KBM-7 (cell line): ENCODE measurements around the gene NAT16.
"Not testable (repeated sequence)": the region's sequence is repeated elsewhere in the genome, so short reads cannot be mapped to it uniquely, and the experiment has no call there.

Experiments
- DNase-seq: peaks from one replicate; pipeline ENCODE4 v3.0.0-alpha.2; 2015
- in situ Hi-C: fragments of 300-500 bp; cut with MboI; formaldehyde crosslinking; loops from 2 replicates; pipeline ENCODE4 v1.14.3; 2020; ENCODE audit warnings: low sequenced_read_pairs, low pct_unique_long_range_greater_than_20kb, mixed read lengths

The NAT16 gene

GRCh38 chr7:101134399-101134980, 45.6 kb downstream of the NAT16 start:
- DNase-seq, result peak; percentile 72
- in situ Hi-C loops, result no loop called here

GRCh38 chr7:101133621-101134398, 46.3 kb downstream of the NAT16 start:
- DNase-seq, result no peak
- in situ Hi-C loops, result no loop called here

GRCh38 chr7:101132626-101133600, 47.2 kb downstream of the NAT16 start:
- DNase-seq, in situ Hi-C loops: not testable (repeated sequence)

- in situ Hi-C loops, result no loop called here
- DNase-seq, result no peak
These were observed 50.4 kb downstream of the NAT16 start for GRCh38 chr7:101129603-101130117.

- in situ Hi-C loops, result no loop called here
- DNase-seq, result no peak
These were observed 51.9 kb downstream of the NAT16 start for GRCh38 chr7:101128040-101128834.

- in situ Hi-C loops, result no loop called here
- no peak for DNase-seq
These were observed 52.5 kb downstream of the NAT16 start for GRCh38 chr7:101127460-101128039.

- DNase-seq, result peak; percentile 89
- in situ Hi-C loops, result no loop called here
These were observed 53.2 kb downstream of the NAT16 start, which contains the start of gene SERPINE1 for GRCh38 chr7:101126651-101127459. SERPINE1 (plus strand) TSS chr7:101127104; CDS start chr7:101128394, 1,290 bp downstream.

GRCh38 chr7:101125989-101126650, 54.0 kb downstream of the NAT16 start:
- peak; percentile 25 for DNase-seq
- in situ Hi-C loops, result no loop called here

- in situ Hi-C loops, result no loop called here
- peak; percentile 88 for DNase-seq
These were observed 55.6 kb downstream of the NAT16 start for GRCh38 chr7:101124376-101125056.

- DNase-seq, result no peak
- in situ Hi-C loops, result no loop called here
These were observed 56.4 kb downstream of the NAT16 start for GRCh38 chr7:101123703-101124068.

GRCh38 chr7:101122933-101123702, 57.0 kb downstream of the NAT16 start:
- in situ Hi-C loops, result no loop called here
- DNase-seq, result no peak

- DNase-seq, result no peak
- in situ Hi-C loops, result no loop called here
These were observed 57.8 kb downstream of the NAT16 start for GRCh38 chr7:101121991-101122932.

GRCh38 chr7:101121631-101121990, 58.5 kb downstream of the NAT16 start:
- in situ Hi-C loops, DNase-seq: not testable (repeated sequence)
